ENCODE data around the gene MAEL. TPM values are rescaled to one million over a fixed set of nuclear protein-coding genes. Genes with fewer than 3 reads are reported as not detected.

Gene MAEL
- total RNA-seq, 4 donors from 2014 or later, result not detected

DNA sequence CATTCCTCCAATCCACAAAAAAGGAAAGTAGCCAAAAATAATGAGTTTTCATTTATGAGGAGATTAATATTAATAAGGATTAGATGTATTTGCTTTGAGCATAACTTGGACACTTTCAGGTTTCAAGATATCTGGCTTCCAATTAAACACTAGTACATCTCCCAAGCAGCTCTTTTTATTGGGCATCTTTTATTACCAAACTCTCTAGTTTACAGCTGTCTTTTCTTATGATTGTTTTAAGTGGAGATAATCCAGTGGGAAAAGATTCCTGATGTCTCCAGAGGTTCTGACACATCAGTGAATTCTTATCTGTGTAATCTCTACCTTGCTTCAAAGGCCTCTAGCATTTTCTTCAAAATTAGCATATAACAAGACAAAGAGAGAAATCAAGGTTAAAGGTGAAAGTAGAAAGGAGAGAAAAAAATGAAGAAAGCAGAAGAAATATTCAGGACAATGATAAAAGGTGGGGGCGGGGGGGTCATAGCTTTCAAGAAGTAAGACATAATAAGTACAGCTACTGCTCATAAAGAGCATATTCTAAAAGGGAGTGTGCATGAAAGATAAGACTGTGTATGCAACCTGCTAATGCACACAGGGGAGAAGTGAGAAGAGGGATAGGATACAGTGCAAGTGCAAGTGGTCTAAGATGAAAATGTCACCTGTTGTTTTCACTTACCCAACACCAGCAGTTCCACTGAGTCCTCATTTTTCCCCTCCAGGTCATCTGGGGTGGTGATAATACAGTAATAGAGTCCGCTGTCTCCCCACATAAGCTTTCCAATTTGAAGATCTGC is 32.8 kb upstream of the MAEL start:
- TF ChIP-seq POLR2A (IDR thresholded peaks at IDR 0.05), result no peak
- no peak for TF ChIP-seq CTCF (IDR thresholded peaks at IDR 0.05)
- H3K36me3 ChIP-seq, result no peaks in the 10 kb centered on the region
- 73 to 86% methylated on average over 2 of the region's 2 CpGs for WGBS, 2 donors

DNA sequence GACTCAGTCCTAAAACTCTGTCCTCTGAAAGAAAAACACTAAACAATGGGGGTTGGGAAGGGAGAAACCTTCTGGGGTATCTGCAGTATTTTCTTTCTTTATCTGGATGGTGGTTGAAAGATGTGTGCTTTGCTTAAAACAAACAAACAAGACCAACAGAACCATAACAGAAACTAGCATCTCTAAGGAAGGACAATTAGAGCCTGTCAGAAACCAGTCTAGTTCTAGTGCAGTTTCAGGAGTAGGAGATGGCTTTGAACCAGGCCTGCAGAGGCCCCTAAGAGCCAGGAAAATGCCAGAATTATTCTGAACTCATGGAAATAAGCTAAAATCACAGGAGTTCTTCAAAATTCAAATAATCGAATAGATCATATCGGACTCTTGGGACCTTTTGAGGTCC is 32.2 kb upstream of the MAEL start:
- DNase-seq, result no peak
- intact Hi-C loops (cut with DNase I), result no loop called here
- no peaks in the 10 kb centered on the region for H3K36me3 ChIP-seq
- no peaks in the 10 kb centered on the region for H3K27me3 ChIP-seq
- peaks cover 0 to 7% (median 0%) of the 10 kb centered on the region in 3 donors for H3K4me1 ChIP-seq
- no peaks in the 10 kb centered on the region for H3K9me3 ChIP-seq
- H3K27ac ChIP-seq, result no peak overlapping the region
- TF ChIP-seq CTCF (IDR thresholded peaks at IDR 0.05) (no peak), POLR2A (IDR thresholded peaks at IDR 0.05) (no peak)
- WGBS, 2 donors, result 81 to 97% methylated on average over 2 of the region's 2 CpGs
- no peak overlapping the region for H3K4me3 ChIP-seq

More for the DNA sequence above, 32.8 kb upstream of the MAEL start:
- Histone ChIP-seq H3K4me3 (no peak overlapping the region), H3K9me3 (no peaks in the 10 kb centered on the region), H3K27me3 (no peaks in the 10 kb centered on the region), H3K4me1 (peaks cover 0 to 9% (median 0%) of the 10 kb centered on the region in 3 donors), H3K27ac (no peak overlapping the region)
- no peak for DNase-seq
- intact Hi-C loops (cut with DNase I), result no loop called here

DNA sequence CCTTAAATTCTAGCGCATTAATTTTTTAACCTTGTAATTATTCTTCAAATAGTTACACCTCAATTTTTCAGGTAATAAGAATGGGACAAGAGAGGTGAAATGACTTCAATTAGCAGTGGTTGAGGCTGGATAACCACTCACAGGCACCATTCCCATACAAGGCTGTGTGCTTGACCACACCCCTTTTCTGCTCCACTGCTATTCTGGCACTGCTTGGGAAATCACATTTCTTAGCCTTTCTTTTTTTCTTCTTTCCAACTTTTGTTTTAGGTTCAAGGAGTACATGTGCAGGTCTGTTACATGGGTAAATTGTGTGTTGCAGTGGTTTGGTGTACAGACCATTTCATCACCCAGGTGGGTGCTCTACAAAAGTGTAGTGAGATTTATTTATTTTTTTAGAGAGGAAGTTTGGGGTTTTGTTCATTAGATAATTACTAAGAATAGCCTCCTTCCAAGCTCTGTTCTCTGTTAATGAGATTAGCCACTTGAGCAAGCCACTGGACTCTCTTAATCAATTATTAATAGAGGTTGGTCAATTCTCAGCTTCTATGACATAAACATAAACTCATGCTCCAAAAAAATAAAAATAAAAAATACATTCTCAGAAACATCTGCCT is 28.1 kb upstream of the MAEL start:
- intact Hi-C loops (cut with DNase I), result no loop called here
- DNase-seq, result no peak
- H3K9me3 ChIP-seq, result no peaks in the 10 kb centered on the region
- peaks cover 0 to 4% (median 0%) of the 10 kb centered on the region in 4 donors for H3K27me3 ChIP-seq
- TF ChIP-seq CTCF (IDR thresholded peaks at IDR 0.05), result no peak
- TF ChIP-seq POLR2A (IDR thresholded peaks at IDR 0.05), result no peak
- H3K4me3 ChIP-seq, result no peak overlapping the region
- H3K27ac ChIP-seq, result no peak overlapping the region
- H3K36me3 ChIP-seq, result no peaks in the 10 kb centered on the region
- WGBS, 2 donors, result 92 to 96% methylated on average over 1 of the region's 1 CpG
- no peaks in the 10 kb centered on the region for H3K4me1 ChIP-seq

- intact Hi-C loops (cut with DNase I), result no loop called here
- Histone ChIP-seq H3K4me1 (peaks cover 0 to 2% (median under 1%) of the 10 kb centered on the region in 3 donors), H3K36me3 (no peaks in the 10 kb centered on the region), H3K4me3 (no peak overlapping the region), H3K27me3 (peaks cover 0 to 67% (median under 1%) of the 10 kb centered on the region in 4 donors), H3K27ac (no peak overlapping the region), H3K9me3 (no peaks in the 10 kb centered on the region)
- no peak for DNase-seq
- TF ChIP-seq CTCF (IDR thresholded peaks at IDR 0.05), result no peak
- TF ChIP-seq POLR2A (IDR thresholded peaks at IDR 0.05), result no peak
- WGBS, 2 donors, result 74 to 80% methylated on average over 5 of the region's 5 CpGs
Observed at GRCh38 chr1:166969074-166969677, 19.9 kb upstream of the MAEL start.

DNA sequence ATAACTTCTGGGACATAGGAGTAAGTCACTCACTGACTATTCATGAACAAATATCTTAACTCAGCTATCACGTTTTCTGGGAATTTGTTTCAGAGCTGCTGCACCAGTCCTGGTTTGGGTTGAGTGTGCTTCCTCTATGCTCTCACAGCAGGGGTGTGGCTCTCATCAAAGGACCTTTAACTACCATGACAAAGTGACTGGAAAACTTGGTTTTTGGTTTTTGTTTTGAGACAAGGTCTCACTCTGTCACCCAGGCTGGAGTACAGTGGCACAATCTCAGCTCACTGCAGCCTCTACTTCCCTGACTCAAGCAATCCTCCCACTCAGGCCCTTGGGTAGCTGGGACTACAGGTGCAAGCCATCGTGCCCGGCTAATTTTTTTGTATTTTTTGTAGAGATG is 17.8 kb upstream of the MAEL start:
- no peak for TF ChIP-seq CTCF (IDR thresholded peaks at IDR 0.05)
- no peak for TF ChIP-seq POLR2A (IDR thresholded peaks at IDR 0.05)
- DNase-seq, result no peak
- Histone ChIP-seq H3K4me3 (no peak overlapping the region), H3K4me1 (peaks cover 8 to 18% (median 8%) of the 10 kb centered on the region in 3 donors), H3K27ac (no peak overlapping the region), H3K27me3 (peaks cover 0 to 85% (median 3%) of the 10 kb centered on the region in 4 donors), H3K36me3 (no peaks in the 10 kb centered on the region), H3K9me3 (no peaks in the 10 kb centered on the region)
- intact Hi-C loops (cut with DNase I), result no loop called here
- WGBS, 2 donors, result 74 to 78% methylated on average over 3 of the region's 3 CpGs
